Osteoblast (primary cell): Measurements from ENCODE around the gene ENTR1. TPM values are rescaled to one million over a fixed set of nuclear protein-coding genes. Genes with fewer than 3 reads are reported as not detected.

Source experiments
- DNase-seq: peaks from one replicate; pipeline ENCODE4 v3.0.0; 2011; ENCODE audit warnings: low spot score, mixed read lengths; ENCODE audit not compliant: insufficient read length; ENCODE audit errors: missing footprints
- H2AFZ ChIP-seq: 2 replicates; pipeline ENCODE4 v1.6.0; 2011; ENCODE audit warnings: mild to moderate bottlenecking, low read length
- H3K27ac ChIP-seq: 2 replicates; pipeline ENCODE4 v1.5.1; 2011; ENCODE audit warnings: mild to moderate bottlenecking, low read depth, low read length, moderate library complexity
- H3K27me3 ChIP-seq: 2 replicates; pipeline ENCODE4 v1.6.0; 2012; ENCODE audit warnings: mild to moderate bottlenecking, control low read depth, inconsistent platforms, low read length, moderate library complexity; ENCODE audit not compliant: insufficient read depth
- H3K36me3 ChIP-seq: 2 replicates; pipeline ENCODE4 v1.5.1; 2011; ENCODE audit warnings: mild to moderate bottlenecking, low read length, control low read depth, moderate library complexity; ENCODE audit not compliant: insufficient read depth
- H3K4me1 ChIP-seq: 2 replicates; pipeline ENCODE4 v1.5.1; 2011; ENCODE audit warnings: mild to moderate bottlenecking, low read length, control low read depth, moderate library complexity; ENCODE audit not compliant: insufficient read depth
- H3K4me2 ChIP-seq: 2 replicates; pipeline ENCODE4 v1.6.0; 2011; ENCODE audit warnings: mild to moderate bottlenecking, low read length; ENCODE audit not compliant: insufficient read depth
- H3K4me3 ChIP-seq: fragments of 200-600 bp; sonication (generic); 3 replicates; pipeline ENCODE4 v1.5.1; 2012; ENCODE audit warnings: mild to moderate bottlenecking, low read length, inconsistent platforms; ENCODE audit not compliant: insufficient read depth
- H3K79me2 ChIP-seq: 2 replicates; pipeline ENCODE4 v1.6.0; 2012; ENCODE audit warnings: mild to moderate bottlenecking, low read length, control low read depth, inconsistent platforms; ENCODE audit not compliant: insufficient read depth
- H3K9me3 ChIP-seq: 2 replicates; pipeline ENCODE4 v1.5.1; 2011; ENCODE audit warnings: low read depth, low read length, control low read depth
- H4K20me1 ChIP-seq: 2 replicates; pipeline ENCODE4 v1.6.0; 2012; ENCODE audit warnings: mild to moderate bottlenecking, low read length, control low read depth; ENCODE audit not compliant: insufficient read depth
- total RNA-seq: library from RNA; depleted of rRNA; stranded (reverse); fragments of >200 nt; gene quantifications from 2 replicates; pipeline ENCODE4 v1.2.3, GENCODE V29; 2012
- TF ChIP-seq, protein P1 (sequence below): IDR thresholded peaks from 2 replicates; pipeline ENCODE4 v1.5.1; 2011; ENCODE audit warnings: mild to moderate bottlenecking, low read depth, low read length, moderate library complexity; ENCODE audit errors: extremely low read depth

Gene ENTR1
- total RNA-seq, 1 donor = 40.2 TPM

DNA sequence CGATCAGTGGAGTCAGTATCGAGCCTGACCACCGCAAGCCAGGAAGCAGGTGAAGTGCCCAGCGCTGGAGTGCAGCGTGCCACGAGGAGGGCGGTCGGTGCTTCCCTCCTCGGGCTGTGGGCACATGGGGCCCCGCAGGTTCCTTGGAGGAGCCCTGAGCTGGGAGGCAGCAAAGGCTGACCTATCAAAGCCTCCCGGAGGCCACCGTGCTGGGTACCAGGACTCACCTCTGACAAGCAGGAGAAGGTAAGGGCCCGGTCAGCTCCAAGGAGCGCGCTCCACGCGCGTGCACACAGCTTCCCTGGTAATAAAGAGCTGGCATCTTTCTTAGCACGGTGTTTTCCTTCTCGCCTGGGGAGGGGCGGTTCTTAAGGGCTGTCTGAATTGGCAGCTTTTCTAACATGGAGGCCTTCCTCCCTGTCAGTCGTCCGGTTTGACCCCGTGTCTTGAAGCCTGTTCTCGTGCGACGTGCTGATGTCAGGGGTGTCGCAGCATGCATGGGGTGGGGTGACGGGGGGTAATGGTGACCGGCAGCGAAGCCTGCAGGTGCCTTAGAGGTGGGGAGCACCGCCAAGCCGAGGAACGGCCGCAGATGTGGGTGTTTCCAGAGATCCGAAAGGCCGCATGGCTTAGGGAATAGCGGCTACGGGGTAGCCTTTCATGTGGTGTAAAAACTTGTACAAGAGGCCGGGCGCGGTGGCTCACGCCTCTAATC lies 13.2 kb upstream of the ENTR1 start:
- H3K9me3 ChIP-seq = no peaks in the 10 kb centered on the region
- no peaks in the 10 kb centered on the region for H3K27me3 ChIP-seq
- TF ChIP-seq, protein P1, sequence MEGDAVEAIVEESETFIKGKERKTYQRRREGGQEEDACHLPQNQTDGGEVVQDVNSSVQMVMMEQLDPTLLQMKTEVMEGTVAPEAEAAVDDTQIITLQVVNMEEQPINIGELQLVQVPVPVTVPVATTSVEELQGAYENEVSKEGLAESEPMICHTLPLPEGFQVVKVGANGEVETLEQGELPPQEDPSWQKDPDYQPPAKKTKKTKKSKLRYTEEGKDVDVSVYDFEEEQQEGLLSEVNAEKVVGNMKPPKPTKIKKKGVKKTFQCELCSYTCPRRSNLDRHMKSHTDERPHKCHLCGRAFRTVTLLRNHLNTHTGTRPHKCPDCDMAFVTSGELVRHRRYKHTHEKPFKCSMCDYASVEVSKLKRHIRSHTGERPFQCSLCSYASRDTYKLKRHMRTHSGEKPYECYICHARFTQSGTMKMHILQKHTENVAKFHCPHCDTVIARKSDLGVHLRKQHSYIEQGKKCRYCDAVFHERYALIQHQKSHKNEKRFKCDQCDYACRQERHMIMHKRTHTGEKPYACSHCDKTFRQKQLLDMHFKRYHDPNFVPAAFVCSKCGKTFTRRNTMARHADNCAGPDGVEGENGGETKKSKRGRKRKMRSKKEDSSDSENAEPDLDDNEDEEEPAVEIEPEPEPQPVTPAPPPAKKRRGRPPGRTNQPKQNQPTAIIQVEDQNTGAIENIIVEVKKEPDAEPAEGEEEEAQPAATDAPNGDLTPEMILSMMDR = no peak
- H3K4me3 ChIP-seq = no peak overlapping the region
- no peak overlapping the region for H3K4me2 ChIP-seq
- no peaks in the 10 kb centered on the region for H4K20me1 ChIP-seq
- H3K36me3 ChIP-seq = peaks cover 56% of the 10 kb centered on the region
- H2AFZ ChIP-seq = no peak overlapping the region
- H3K27ac ChIP-seq = no peak overlapping the region
- no peak for DNase-seq
- no peaks in the 10 kb centered on the region for H3K79me2 ChIP-seq
- H3K4me1 ChIP-seq = no peaks in the 10 kb centered on the region

DNA sequence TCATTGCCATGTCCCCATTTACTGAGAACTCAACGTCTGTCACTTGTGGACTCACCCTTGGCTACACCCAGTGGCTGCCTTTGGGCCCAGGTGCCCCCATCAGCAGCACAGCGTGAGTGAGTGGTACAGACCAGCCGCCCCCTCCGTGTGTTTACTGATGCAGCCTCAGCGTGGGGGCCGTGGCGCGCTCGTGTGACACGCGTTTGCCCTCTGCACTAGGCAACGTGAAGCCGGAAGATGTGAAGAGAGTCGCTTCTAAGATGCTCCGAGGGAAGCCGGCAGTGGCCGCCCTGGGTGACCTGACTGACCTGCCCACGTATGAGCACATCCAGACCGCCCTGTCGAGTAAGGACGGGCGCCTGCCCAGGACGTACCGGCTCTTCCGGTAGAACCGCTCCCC lies 12.5 kb upstream of the ENTR1 start:
- peaks cover 61% of the 10 kb centered on the region for H3K36me3 ChIP-seq
- no peak for DNase-seq
- H4K20me1 ChIP-seq = peaks cover 3% of the 10 kb centered on the region

DNA sequence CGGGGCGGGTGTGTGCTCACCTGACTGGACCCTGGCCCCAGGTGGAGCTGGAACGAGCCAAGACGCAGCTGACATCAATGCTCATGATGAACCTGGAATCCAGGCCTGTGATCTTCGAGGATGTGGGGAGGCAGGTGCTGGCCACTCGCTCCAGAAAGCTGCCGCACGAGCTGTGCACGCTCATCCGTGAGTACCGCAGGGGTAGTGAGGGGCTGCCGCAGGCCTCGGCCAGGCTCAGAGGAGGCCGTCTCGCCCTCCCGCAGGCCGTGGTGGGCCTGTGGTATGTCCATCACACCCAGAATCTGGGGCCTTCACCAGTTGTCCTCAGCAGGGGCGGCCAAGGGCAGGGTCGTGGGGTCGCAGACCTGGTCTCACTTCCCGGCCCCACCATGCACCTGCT lies 11.4 kb upstream of the ENTR1 start:
- DNase-seq = no peak

More for the DNA sequence above, 12.5 kb upstream of the ENTR1 start:
- H3K27me3 ChIP-seq = no peaks in the 10 kb centered on the region
- TF ChIP-seq, protein P1 = no peak
- no peaks in the 10 kb centered on the region for H3K79me2 ChIP-seq
- no peak overlapping the region for H3K4me2 ChIP-seq
- no peak overlapping the region for H2AFZ ChIP-seq
- no peaks in the 10 kb centered on the region for H3K4me1 ChIP-seq
- no peak overlapping the region for H3K4me3 ChIP-seq
- no peaks in the 10 kb centered on the region for H3K9me3 ChIP-seq
- H3K27ac ChIP-seq = no peak overlapping the region

DNA sequence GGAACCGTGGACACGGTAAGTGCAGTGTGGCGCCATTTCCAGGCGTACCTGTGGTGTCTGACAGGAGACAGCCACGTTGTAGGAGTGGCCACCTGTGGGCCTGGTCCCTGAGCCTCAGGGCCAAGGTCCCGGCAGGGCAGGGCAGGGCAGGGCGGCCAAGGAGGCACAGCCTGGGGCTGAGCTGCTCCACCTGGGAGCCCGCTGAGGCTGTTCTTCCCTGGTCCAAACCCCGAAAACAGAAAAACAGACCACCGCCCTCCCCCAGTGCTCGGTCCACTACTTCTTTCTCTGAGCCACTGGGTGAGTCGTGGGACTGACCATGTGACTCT lies 8.6 kb upstream of the ENTR1 start:
- peaks cover 15% of the 10 kb centered on the region for H4K20me1 ChIP-seq
- H2AFZ ChIP-seq = no peak overlapping the region
- DNase-seq = no peak
- no peak overlapping the region for H3K4me2 ChIP-seq
- TF ChIP-seq, protein P1 = no peak
- no peak overlapping the region for H3K27ac ChIP-seq
- H3K79me2 ChIP-seq = peaks cover 25% of the 10 kb centered on the region
- H3K9me3 ChIP-seq = no peaks in the 10 kb centered on the region
- no peaks in the 10 kb centered on the region for H3K4me1 ChIP-seq
- no peak overlapping the region for H3K4me3 ChIP-seq
- H3K27me3 ChIP-seq = no peaks in the 10 kb centered on the region
- peaks cover 93% of the 10 kb centered on the region for H3K36me3 ChIP-seq

More for the DNA sequence above, 11.4 kb upstream of the ENTR1 start:
- Histone ChIP-seq H2AFZ (no peak overlapping the region), H3K4me3 (no peak overlapping the region), H3K27ac (no peak overlapping the region), H4K20me1 (peaks cover 7% of the 10 kb centered on the region), H3K27me3 (no peaks in the 10 kb centered on the region), H3K4me2 (no peak overlapping the region), H3K36me3 (peaks cover 72% of the 10 kb centered on the region), H3K79me2 (peaks cover 4% of the 10 kb centered on the region), H3K4me1 (no peaks in the 10 kb centered on the region), H3K9me3 (no peaks in the 10 kb centered on the region)
- TF ChIP-seq, protein P1 = no peak
